ENCODE results near the gene KATNAL1.
"Not testable (repeated sequence)": the region's sequence is repeated elsewhere in the genome, so short reads cannot be mapped to it uniquely, and the experiment has no call there.

KATNAL1 gene

DNA sequence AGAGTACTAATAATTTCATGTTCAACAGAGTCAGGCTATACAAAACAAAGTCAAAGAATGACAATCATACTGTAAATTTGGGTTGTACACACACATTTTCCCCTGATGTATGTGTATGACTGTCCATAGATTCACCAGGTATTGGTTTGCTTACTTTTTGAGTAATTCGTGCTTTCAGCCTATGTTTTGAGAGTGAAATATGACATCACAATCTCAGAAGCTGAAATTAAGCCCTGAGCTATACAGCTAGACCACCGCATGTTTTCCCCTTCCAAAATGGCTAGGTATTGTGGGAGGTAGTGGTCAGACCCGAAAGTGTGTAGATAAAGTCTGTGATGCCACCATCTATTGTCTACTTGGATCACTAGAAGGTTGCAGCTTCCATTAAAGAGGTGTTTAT is 102.8 kb downstream of the KATNAL1 start:
- DNase-seq = no peak

DNA sequence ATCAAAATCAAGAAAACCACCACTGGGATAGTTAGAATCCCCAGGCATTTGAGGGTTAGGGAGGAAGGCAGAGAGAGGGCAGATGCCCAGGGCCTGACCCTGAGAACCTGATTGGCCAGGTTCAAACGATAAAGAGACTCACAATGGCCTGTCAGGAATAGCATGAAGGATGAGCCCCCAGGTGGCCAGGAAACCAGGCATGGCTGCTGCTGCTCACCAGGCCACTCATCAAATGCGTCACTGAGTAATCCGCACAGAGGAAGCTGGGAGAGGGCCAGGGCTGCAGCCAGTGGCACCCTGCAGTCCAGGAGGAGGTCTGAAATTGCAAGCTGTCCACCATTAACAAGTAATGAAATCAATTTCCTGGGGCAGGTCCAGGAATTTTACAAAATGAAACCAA is 111.3 kb downstream of the KATNAL1 start:
- DNase-seq = no peak

DNA sequence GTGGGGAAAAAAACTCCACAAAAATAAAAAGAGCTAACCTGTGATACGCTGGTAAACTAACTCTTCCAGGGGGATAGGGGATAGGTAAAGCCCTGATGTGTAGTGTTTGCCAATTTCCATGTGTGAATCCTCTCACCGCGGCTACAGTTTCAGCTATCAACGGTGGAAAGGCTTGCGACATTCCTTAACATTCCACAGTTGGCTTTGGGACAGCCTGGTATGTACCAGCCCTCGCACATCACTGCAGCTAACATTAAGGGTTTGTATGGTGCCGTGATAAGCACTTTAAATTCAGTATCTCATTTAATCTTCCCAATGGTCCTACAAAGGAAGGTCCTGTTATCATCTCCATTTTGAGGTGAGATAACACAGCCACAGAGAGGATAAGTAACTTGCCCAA is 112.4 kb downstream of the KATNAL1 start:
- no peak for DNase-seq

DNA sequence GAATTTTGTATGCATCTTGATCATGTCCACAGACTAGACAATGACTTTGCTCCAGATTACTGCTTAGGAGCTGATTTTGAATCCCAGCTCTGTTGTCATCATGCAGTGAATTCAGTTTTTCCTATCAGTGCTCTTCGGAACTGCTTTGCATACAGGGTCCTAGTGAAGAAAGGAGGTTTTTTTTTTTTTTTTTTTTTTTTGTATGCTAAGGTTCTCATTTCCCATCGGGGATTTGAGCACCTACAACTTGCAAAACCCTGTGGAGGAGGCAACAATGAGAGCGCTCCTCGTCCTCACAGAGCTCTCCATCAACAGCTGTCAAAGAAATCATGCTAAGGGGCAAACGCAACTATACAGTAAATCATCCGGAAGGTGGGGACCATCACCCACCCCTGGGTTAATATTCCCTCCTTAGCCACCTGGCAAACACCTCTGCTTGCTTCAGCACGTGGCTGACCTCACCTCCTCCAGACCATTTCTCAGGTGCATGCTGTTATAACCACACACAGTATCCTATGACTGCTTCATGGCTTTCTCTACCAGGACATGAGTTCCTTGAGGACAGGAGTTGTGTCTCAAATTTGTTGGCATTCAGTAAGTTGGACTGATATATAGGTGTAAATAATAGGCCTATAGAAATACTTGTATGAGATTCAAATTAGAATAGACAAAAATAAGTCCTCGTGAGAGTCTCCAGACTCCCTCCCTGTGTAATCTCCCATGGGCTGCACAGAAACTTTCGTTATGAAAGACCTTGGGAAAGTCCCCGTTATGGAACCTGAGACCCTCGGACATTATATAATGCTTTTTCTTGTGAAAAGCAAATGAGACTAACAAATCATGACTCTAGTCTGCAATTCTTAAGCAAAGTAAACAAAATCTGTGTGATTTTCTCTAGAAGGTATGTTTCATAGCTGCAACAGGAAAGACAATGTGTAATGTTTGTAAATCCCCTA is 113.8 kb downstream of the KATNAL1 start:
- no peak for DNase-seq

DNA sequence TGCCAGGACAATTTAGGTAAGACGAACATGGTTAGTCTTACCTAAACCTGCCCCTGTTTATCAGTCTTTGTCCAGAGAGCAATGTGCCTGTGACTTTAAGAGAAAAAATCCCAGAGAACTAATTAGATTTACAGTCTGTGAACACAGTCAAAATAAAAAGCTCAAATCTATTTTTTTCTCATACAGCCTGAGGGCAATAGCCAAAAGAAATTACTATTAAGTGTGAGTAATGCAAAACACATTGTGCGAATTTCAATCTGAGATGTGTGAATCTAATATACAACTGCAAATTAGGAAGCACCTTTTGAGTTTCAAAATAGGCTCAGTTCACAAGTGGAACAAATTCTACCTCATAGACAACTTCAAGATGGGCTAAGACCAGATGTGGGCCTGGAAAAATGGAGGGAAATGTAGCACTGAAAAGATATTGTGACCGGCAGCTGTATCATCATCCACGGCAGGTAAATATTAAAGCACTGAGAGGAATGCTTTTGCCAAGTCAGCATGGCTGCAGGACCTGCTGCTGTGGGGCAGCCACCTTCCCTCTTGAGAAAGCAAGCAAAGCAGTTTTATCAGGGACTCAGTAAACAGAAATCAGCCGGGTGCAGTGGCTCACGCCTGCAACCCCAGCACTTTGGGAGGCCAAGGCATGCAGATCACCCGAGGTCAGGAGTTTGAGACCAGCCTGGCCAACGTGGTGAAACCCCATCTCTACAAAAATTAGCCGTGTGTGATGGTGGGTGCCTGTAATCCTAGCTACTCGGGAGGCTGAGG is 114.8 kb downstream of the KATNAL1 start:
- no peak for DNase-seq

DNA sequence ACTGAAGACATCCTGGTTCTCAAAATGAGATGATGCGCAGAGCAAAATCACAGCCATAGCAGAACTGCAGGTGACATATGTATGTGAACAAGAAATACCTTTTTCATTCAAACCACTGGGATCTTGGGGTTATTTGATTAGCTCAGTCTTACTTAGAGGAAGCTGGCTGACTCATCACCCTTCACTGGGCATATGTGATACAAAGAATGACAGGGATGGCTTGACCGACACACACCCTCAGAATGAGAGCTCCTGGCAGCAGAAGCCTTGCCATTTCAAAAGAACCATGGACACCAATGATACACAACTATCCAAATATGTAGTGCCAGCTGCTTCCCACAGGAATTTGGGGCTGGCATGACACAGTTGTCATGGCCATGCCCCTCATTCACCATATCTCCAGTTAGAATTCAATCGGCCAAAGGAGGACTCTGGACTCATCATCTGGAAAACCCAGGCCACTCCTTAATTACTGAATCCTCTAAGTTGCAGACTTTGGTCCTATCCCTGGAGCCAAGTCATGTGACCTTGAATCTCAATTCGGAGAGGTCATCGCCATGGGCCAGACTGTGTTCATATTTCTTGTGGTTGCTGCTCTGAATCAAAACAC is 115.8 kb downstream of the KATNAL1 start:
- DNase-seq = no peak

DNA sequence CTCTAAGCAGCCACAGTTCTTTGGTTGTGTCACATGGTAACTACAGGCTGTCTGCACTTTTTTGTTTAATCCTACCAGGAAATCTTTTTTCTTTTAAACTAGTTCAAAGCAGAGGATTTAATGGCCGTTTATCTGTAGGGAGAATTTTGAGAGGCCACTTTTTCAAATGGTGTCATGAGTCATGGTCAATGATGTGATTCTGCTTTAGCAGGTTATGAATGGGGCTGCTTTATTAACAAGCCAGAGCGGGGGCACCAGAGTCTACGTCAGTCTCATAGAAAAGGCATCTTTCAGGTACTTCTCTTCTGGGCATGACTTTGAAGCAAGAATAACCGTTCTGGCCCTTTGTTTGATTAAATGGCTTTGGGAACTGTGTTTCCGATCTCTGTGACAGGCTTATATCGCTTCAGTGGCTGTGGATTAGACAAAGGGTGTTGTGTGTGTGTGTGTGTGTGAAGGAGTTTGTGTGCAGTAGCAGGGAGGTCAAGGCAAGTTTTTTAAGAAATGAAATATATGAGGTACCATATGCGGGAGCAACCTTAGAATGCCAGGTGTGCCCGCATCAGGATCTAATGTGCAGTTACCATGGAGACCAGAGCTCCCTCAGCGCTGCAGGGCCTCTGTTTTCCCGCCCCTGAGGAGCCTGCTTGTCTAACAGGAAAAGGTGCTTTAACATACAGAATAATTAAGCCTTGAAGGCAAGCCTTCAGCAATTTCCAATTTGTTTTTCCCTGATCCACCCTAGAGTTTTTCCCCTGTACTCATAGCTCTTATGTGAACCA is 120.5 kb downstream of the KATNAL1 start:
- no peak for DNase-seq

DNA sequence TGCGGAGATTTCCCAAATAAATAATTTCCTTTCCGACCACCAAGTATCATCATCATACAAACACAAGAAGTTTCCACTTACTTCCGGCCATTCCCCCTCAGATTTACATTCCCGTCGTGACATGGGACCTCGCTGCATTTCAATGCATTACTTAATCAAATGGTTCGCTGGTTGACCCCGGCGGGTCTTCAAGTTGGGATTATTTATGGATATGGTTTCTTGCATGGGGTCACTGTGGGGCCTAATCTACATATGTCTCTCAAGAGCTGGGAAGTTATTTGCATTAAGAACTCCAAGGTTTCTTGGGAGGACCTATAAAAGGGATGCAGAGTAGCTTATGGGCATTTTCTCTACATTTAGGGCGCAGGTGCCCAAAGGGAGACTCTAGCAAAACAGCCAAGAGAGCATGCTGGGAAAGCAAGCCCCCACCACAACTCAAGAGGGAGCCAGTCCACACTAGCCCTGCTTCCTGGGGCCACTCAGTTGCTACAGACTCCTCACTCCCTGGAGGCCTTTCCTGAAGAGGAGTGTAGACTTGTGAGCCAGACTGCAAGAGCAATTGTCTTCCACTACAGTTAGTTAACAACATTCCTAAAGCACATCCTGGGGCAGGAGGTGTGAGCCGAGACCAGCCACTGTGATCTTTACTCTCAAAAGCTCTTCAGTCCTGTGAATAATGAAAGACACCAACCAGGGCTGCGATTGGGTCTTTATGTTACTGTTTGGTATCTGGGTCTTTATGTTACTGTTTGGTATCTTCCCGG is 125.3 kb downstream of the KATNAL1 start:
- no peak for DNase-seq

DNA sequence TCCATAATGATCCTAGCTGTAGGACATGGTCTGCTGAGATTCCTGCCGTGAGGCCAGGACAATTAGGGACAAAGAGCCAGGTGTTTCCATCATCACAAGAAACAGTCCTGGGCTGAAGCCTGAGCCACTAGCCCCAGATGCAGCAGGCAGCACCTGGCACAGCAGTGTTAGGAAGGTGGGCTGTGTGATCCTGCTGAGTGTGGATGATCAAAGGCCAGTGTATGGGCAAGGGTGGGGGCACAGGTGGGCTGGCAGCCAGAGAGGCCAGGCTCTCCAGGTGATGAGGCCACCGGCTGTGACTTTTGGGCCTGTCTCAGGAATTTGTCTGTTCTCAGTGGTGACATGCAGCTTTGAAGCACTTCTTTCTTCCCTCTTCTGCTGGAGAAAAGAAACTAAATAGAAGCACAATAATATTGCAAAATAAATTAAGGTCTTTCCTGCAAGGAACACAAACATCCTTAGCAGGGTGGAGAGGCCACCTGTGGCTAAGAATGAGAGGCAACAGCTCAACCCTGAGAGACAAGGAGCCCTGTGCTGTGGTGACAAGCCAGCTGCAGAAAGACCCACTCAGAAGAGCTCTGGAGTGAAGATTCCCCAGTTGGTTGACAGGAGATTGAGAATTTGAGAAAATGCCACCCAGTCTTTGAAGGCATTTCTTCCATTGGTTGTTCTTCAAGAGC is 127.6 kb downstream of the KATNAL1 start:
- DNase-seq = no peak

DNA sequence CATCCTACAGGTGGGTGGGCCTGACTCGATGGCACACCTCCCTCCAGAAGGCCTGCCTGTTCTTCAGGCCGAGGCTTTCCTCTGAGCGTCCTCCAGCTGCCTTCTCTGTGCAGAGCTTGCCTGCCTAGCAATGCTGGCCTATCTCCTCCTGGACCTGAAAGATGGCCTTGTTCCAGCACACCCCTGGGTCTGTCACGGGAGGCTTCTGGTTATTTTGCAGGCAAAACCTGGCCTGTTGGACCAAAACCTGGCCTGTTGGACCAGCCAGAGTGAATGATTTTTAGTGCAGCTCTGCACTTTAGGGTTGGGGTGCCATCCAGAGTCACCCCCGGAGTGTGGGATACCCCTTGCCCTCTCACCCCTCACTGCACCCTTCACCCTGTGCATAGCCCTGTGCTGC is 128.4 kb downstream of the KATNAL1 start:
- no peak for DNase-seq

DNA sequence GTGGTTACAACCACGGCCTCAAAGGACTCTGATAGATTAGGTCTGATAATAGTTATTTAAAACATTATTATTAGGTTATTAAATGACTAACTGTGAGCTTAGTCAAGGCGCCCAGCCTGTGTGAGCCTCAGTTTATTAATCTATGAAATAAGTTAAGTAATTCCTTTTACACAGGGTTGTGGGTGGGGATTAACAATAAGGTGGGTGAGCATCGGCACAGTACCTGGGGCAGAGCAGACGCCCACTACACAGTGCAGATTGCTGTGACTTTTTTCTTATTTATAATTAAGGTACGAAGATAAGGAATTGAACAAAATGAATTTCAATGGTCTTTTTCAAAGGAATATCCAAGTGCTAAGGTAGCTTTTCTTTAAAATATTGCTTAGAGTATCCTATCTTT is 132.2 kb downstream of the KATNAL1 start:
- DNase-seq = no peak

DNA sequence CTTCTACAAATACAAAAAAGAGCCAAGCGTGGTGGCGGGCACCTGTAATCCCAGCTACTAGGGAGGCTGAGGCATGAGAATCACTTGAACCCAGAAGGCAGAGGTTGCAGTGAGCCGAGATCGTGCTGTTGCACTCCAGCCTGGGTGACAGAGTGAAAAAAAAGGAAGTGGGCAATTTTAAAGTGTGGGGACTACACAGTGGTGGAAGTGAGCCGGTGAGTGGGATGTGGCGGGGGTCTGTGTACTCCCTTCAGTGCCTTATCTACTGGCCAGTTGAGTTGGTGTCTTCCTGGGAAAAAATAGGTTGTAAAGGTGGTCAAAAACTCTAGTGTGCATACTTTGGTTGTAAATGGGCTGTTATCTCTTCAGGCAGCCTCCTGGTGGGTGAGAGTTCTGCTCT is 133.1 kb downstream of the KATNAL1 start:
- not testable (repeated sequence) for DNase-seq

DNA sequence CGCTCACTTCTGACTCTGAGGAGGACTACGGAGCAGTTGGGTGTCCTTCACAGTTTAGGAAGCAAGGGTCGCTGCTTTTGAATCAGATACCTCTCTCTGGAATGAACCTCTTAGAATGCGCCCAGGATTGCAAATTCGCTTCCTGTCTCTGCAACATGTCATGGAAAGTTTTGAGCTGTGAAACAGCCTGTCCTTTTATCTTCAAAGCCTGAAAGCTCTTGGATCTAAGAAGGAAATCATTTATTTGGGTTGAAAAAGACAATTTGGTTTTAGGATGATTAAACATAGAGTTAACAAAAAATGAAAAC is 134.1 kb downstream of the KATNAL1 start:
- no peak for DNase-seq

DNA sequence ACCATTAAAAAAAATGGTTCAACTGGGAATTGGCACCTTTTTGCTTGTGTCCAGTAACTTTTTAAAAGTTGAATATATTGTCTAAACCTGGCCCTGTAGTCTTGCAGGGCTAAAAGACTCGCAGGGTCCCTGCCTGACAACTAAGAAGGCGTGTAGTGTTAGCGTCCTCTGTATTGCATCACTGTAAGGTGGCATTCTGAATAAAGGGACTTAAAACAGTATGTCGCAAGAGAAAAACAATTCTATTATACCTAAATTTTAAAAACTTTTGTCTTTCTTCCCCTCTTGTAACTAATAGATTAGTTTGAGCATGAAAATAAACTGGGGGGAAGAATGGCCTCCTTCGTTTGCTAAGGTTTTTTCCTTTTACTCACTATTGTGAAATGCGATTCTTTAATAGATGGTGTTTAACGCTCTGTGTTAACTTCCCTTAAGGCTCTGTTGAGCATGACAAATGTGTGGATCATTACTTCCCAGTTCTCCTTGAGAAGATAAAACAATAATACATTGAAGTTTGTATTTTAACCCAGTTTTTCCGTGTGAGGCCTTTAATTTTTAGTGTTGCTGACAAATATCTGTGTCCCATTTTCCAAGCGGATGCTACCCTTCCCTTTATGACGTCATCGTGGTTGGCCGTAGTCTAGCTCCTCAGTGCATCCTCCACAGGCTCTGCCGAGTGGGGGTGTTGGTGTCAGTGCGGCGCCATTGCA is 134.6 kb downstream of the KATNAL1 start:
- no peak for DNase-seq

DNA sequence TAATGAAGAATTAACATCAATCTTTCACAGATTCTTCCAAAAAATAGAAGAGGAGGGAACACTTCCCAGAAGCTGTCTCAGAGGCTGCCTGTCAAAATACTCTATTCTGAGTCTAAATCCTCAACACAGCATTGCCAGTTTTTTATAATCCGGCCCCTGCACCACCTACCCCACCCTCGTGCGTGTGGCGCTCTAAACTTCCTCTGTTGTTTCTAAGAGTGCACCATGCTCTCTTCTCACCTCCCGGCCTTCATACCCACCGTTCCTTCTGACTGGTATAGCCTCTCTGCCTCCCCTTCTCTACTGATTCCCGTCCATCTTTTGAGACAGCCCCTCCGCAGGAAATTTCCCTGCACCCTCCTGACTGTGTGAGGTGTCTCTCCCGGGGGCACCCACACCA is 136.8 kb downstream of the KATNAL1 start:
- no peak for DNase-seq

DNA sequence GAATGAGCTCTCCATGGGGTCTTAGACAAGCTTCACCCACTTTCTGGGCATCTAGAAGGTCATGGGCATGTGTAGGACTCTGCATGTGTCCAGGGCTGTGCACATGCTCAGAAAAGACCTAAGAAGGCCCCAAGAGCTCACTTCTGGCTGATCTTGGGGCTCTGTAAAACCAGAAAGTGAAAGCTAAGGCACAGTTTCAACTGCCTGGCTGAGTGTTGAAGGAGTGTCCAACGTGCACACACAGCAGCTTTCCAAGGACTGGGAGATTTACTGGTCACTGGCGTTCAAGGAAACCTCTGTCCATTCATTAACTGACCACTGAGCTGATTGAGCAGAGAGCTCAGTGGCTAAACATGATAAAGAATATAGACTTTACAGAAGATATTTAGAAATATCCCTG is 137.9 kb downstream of the KATNAL1 start:
- DNase-seq = no peak

DNA sequence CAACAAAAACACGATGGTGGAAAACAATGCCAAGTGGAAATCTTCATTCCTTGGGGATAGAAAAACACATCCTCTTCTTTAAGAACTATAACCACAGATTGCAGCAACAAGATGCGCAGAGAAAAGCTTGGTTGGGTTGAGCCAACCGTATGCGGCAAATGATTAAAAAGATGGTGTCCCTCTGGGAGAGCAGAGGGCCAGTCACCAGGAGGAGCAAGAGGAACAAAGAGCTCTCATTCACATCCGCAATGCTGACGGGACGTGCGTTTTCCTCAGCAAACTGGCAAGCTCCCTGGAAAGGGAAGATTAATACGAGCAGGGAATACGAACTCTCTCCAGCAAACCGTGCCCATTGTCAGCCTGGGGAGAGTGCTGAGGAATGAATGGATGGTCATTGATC is 141.6 kb downstream of the KATNAL1 start:
- DNase-seq = no peak

DNA sequence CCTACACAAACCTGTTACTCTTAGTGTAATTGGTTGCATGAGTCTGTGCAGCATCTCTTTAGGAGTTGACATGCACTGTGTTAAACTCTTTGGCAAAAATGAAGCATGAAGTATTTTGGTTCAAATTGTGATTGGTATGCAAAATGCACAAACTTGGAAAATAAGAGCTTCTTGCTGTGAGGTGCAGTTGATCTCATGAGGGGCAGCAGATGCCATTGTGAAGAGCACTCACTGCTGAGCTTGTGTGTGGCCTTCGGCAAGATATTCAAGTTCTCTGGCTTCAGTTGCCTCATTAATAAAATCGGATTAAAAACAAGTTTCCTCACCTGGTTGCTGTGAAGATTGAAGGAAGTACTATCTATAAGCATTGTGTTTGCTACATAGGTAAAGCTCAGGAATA is 142.3 kb downstream of the KATNAL1 start:
- no peak for DNase-seq

DNA sequence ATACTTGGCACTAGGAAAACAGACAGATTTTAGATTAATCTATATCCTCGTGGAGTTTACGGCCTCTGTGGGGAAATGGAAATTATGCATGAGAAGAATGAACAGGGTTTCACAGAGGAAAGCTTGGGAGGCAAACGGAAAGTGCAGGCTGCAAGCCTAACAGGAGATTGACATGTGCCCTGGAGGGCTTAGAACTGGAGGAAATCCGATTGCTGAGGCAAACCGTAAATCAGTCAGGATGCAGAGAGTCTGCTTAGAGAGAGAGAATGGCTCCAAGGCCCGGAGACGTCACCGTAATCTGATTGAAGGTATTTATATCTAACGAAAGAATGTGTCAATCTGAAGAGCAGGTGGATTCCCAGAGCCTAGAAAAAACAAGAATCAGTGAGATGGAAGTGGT is 143.2 kb downstream of the KATNAL1 start:
- no peak for DNase-seq

DNA sequence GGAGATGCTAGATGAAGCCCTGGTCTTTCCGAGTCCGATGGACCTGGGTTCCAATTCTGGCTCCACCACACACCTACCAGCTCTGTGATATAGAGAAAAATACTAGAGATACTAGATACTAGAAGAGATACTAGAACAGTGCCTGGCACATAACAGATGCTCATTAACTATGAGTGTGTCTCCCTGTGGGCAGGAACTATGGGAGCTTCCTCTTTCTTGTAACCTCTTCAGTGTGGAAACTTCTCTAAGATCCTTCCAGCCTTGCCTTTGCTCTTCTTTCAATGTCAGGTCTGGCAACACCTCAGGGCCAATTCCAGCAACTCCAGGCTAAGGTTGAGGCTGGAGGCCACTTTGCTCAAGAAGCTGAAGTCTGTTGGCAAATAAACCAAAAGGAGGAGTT is 143.9 kb downstream of the KATNAL1 start:
- no peak for DNase-seq

DNA sequence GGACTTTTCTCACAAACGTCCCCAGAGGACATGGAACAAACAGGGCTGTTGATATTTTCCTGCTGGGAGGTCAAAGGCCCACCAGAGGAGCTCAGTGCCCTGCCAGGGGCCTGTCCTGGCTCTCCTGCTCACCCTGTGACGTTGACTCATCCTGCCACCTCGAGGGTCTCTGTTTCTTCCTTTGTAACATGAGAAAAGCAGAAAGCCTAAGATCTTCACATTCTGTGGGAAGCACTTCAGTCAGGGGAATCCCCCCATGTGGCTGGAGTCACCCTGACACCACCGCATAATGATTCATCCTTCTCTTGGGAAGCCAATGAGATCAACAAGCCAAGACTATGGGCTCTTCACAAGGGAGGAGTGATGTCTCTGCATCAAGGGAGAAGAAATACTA is 147.9 kb downstream of the KATNAL1 start:
- DNase-seq = peak; percentile 16 to 41

All from stimulated activated CD4-positive, alpha-beta T cell treated with anti-CD3 and anti-CD28 coated beads, Interleukin-4, amount 100 ng/mL, for 4 hours (primary cell).